NB4 (cell line): ENCODE measurements around the gene MAN1B1.

ENCODE experiments used
- DNase-seq: peaks from one replicate; pipeline ENCODE4 v3.0.0; 2010; ENCODE audit warnings: low read depth
- H3K4me3 ChIP-seq: one replicate; pipeline ENCODE4 v1.5.1; 2011; ENCODE audit warnings: mild to moderate bottlenecking, low read depth, low read length, moderate library complexity
- MYC ChIP-seq: IDR thresholded peaks from 2 replicates; pipeline ENCODE4 v1.6.1; 2011; ENCODE audit warnings: low read depth, low read length
- POLR2A ChIP-seq: IDR thresholded peaks from 2 replicates; pipeline ENCODE4 v1.6.1; 2011; ENCODE audit warnings: mild to moderate bottlenecking; ENCODE audit not compliant: insufficient read length; ENCODE audit errors: extremely low read depth
- TF ChIP-seq, protein P1 (sequence below): IDR thresholded peaks from 2 replicates; pipeline ENCODE4 v1.6.1; 2011; ENCODE audit warnings: low read depth, low read length
- TF ChIP-seq, protein P2 (sequence below): IDR thresholded peaks from one replicate; pipeline ENCODE4 v1.5.1; 2012; ENCODE audit warnings: low read depth, low read length

The MAN1B1 gene

DNA sequence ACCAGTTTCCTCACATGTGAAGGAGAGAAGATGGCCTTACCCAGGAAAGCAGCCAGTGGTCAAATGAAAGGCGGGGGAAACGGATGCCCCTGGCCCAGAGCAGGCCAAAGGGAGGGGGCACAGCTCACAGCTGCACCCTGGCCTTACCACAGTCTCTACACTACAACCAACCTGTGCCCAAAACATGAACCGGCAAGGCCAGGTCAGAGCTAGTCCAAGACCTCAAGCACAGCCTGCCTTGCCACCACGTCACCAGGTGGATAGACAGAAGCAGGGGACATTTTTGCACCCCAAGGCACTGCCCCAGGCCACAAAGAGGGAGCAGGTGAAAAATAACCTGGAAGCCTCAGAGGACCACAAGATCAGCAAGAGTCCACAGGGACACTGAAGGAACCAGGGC is 56.7 kb downstream of the MAN1B1 start:
- no peak for DNase-seq
- TF ChIP-seq POLR2A (no peak), MYC (no peak)
- TF ChIP-seq, protein P1, sequence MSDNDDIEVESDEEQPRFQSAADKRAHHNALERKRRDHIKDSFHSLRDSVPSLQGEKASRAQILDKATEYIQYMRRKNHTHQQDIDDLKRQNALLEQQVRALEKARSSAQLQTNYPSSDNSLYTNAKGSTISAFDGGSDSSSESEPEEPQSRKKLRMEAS, result no peak
- TF ChIP-seq, protein P2, sequence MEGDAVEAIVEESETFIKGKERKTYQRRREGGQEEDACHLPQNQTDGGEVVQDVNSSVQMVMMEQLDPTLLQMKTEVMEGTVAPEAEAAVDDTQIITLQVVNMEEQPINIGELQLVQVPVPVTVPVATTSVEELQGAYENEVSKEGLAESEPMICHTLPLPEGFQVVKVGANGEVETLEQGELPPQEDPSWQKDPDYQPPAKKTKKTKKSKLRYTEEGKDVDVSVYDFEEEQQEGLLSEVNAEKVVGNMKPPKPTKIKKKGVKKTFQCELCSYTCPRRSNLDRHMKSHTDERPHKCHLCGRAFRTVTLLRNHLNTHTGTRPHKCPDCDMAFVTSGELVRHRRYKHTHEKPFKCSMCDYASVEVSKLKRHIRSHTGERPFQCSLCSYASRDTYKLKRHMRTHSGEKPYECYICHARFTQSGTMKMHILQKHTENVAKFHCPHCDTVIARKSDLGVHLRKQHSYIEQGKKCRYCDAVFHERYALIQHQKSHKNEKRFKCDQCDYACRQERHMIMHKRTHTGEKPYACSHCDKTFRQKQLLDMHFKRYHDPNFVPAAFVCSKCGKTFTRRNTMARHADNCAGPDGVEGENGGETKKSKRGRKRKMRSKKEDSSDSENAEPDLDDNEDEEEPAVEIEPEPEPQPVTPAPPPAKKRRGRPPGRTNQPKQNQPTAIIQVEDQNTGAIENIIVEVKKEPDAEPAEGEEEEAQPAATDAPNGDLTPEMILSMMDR, result no peak

DNA sequence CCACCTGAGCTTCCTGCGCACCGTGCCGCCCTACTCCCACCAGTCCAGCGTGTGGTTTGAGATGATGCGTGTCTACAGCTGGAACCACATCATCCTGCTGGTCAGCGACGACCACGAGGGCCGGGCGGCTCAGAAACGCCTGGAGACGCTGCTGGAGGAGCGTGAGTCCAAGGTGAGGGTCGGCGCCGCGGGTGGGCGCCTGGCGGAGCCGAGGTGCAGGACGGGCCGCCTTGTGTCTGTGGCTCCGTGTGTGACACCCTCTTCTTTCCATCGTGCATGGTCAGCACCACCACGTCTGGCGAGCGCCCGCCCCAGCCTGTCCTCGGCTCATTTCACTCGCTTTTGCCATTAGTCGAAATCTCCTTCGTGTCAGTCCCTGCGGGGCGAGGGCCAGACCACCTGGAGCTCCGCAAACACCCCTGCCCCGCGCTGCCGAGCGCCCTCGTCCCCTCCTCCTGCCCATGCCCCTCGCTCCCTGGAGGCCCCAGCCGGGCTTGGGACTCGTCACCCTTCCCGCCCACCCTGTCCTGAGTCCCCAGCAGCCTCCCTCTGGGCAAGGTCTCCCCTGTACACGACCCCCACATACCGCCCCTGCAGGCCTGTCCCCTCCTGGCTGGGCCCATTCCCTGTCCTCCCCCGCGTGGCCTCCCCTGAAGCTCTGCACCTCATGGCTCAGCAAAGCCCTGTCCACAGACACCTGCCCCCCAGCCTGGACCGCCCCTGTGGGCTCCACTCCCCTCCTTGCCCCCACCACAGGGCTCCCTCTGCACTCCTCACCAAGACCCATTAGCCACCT is 59.1 kb downstream of the MAN1B1 start:
- no peak for DNase-seq
- no peak overlapping the region for H3K4me3 ChIP-seq
- TF ChIP-seq, protein P2, result no peak
- TF ChIP-seq, protein P1, result no peak
- TF ChIP-seq MYC, result no peak
- no peak for TF ChIP-seq POLR2A

More for the DNA sequence above, 56.7 kb downstream of the MAN1B1 start:
- no peak overlapping the region for H3K4me3 ChIP-seq

DNA sequence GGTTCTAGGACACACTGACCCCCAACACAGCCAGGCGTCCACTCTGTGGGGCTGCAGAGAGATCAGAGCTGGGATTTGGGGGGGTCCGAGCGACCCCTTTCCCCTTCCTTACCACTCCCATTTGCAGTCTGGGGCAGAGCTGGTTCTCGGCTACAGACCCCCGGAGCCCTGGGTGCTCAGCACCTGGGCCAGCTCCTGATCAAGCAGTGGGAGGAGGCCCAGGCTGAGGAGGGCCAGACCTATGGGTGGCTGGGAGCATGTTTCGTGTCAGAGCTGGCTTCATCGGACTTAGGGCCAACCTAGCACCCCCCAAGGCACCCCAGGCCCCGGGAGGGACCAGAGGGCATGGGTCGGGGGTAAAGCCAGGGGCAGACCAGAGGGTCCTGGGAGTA is 59.7 kb downstream of the MAN1B1 start:
- H3K4me3 ChIP-seq, result no peak overlapping the region
- TF ChIP-seq, protein P1, result no peak
- TF ChIP-seq, protein P2, result no peak
- TF ChIP-seq POLR2A (no peak), MYC (no peak)
- no peak for DNase-seq

DNA sequence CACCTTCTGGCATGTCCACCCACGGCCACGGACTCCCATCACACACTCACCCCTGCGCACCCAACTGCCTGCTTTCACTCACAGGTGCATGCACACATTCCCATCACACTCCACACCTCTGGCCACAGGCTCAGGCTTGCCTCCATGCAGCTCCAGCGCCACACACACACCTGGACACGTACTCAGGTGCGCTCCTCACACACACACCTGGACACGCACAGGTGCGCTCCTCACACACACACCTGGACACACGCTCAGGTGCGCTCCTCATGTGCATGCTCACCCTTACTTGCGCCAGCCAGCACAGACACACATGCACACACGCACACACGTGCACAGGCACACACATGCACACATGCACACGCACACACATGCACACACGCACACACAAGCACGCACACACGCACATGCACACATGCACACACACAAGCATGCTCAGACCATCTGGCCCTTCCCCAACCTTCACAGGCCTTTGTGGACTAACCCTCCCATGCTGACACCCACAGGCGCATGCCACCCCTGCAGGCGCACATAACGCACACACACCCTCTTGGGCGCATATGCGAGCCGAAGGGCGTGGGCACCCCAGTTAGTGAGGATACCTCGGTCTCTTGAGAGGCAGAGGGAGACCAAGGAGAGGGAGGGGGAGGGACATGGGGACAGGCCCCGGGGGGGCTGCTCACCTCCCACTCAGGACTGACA is 60.5 kb downstream of the MAN1B1 start:
- TF ChIP-seq, protein P1, result peak; percentile 10; the same call in 1 of the 2 replicates
- TF ChIP-seq, protein P2, result no peak
- H3K4me3 ChIP-seq, result no peak overlapping the region
- DNase-seq, result no peak

DNA sequence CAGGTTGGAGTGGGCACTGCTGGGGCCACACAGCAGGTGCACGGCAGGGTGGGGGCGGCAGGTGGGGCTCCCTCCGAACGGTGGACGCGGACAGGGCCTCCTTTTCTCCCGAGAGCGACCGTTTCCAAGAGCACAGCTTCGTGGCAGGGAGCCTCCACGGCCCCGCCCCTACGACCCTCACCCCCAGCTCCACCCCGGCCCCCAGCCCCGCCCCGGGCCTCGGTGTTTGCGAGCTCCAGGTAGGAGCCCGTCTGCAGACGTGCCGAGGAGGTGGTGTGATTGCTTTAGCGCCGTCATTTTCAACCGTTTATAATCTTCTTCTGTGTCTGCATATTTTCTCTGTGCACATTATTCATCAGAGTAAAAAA is 61.0 kb downstream of the MAN1B1 start:
- TF ChIP-seq, protein P1, result no peak
- TF ChIP-seq POLR2A (no peak), MYC (no peak)
- TF ChIP-seq, protein P2, result no peak
- no peak overlapping the region for H3K4me3 ChIP-seq
- no peak for DNase-seq
